ENCODE results near the gene ACOX1. TPM values are rescaled to one million over a fixed set of nuclear protein-coding genes. Genes with fewer than 3 reads are reported as not detected.

ACOX1 gene
- total and polyA plus RNA-seq, 12 donors: 11.1 to 105 (median 92.1) TPM

GRCh38 chr17:75915268-75915667 lies 63.7 kb downstream of the ACOX1 start:
- 84 to 89% methylated on average over 8 of the region's 8 CpGs for WGBS, 2 donors
- intact Hi-C loops (cut with DNase I): no loop called here
- DNase-seq (no peak), ATAC-seq (no peak)
- no peaks in the 10 kb centered on the region for H3K27me3 ChIP-seq
- H3K36me3 ChIP-seq: peaks cover 0 to 57% (median 0%) of the 10 kb centered on the region in 9 donors
- H3K4me3 ChIP-seq: no peak overlapping the region
- no peak for TF ChIP-seq CTCF (IDR thresholded peaks at IDR 0.05)
- H3K9me3 ChIP-seq: no peaks in the 10 kb centered on the region
- no peak overlapping the region for H3K27ac ChIP-seq
- H3K4me1 ChIP-seq: peaks cover 0 to 3% (median 0%) of the 10 kb centered on the region in 9 donors

GRCh38 chr17:75914643-75915267 lies 64.2 kb downstream of the ACOX1 start:
- TF ChIP-seq CTCF (IDR thresholded peaks at IDR 0.05): no peak
- DNase-seq (no peak), ATAC-seq (peak in 1 of 8 donors; percentile 6)
- H3K4me1 ChIP-seq: peaks cover 0 to 8% (median 0%) of the 10 kb centered on the region in 9 donors
- H3K36me3 ChIP-seq: peaks cover 0 to 52% (median 0%) of the 10 kb centered on the region in 9 donors
- 94 to 95% methylated on average over 34 of the region's 34 CpGs for WGBS, 2 donors
- H3K27ac ChIP-seq: no peak overlapping the region
- H3K4me3 ChIP-seq: no peak overlapping the region
- intact Hi-C loops (cut with DNase I): loop anchor here in 1 of 10 donors (5.0 kb wide), 1 partner anchor 78 kb away; no protein-coding TSS in a partner anchor
- no peaks in the 10 kb centered on the region for H3K27me3 ChIP-seq
- no peaks in the 10 kb centered on the region for H3K9me3 ChIP-seq

- intact Hi-C loops (cut with DNase I): loop anchor here in 1 of 10 donors (5.0 kb wide), 1 partner anchor 79 kb away; no protein-coding TSS in a partner anchor
- WGBS, 2 donors: 92 to 94% methylated on average over 32 of the region's 32 CpGs
- peaks cover 0 to 8% (median 0%) of the 10 kb centered on the region in 9 donors for H3K4me1 ChIP-seq
- H3K9me3 ChIP-seq: no peaks in the 10 kb centered on the region
- DNase-seq (no peak), ATAC-seq (no peak)
- TF ChIP-seq CTCF (IDR thresholded peaks at IDR 0.05): no peak
- no peak overlapping the region for H3K4me3 ChIP-seq
- no peak overlapping the region for H3K27ac ChIP-seq
- H3K27me3 ChIP-seq: no peaks in the 10 kb centered on the region
- peaks cover 0 to 42% (median 0%) of the 10 kb centered on the region in 9 donors for H3K36me3 ChIP-seq
Observed at GRCh38 chr17:75913537-75914210, 65.3 kb downstream of the ACOX1 start.

- H3K36me3 ChIP-seq: peaks cover 0 to 32% (median 0%) of the 10 kb centered on the region in 9 donors
- no peak for DNase-seq
- intact Hi-C loops (cut with DNase I): loop anchor here in 1 of 10 donors (5.0 kb wide), 1 partner anchor 82 kb away; no protein-coding TSS in a partner anchor
- no peak overlapping the region for H3K4me3 ChIP-seq
- ATAC-seq: no peak
- WGBS, 2 donors: 67 to 79% methylated on average over 6 of the region's 6 CpGs
- no peaks in the 10 kb centered on the region for H3K9me3 ChIP-seq
- H3K4me1 ChIP-seq: peaks cover 0 to 11% (median 1%) of the 10 kb centered on the region in 9 donors
- TF ChIP-seq CTCF (IDR thresholded peaks at IDR 0.05): no peak
- H3K27ac ChIP-seq: no peak overlapping the region
- no peaks in the 10 kb centered on the region for H3K27me3 ChIP-seq
Observed at GRCh38 chr17:75910699-75911098, 68.3 kb downstream of the ACOX1 start.
